CD14-positive monocyte (primary cell): ENCODE results near the gene NMT1. TPM values are rescaled to one million over a fixed set of nuclear protein-coding genes. Genes with fewer than 3 reads are reported as not detected.

Experiments used
- DNase-seq, 3 donors: peaks; one replicate each; pipeline ENCODE4 v3.0.0-alpha.2; 2011 to 2022
- H2AFZ ChIP-seq: 2 replicates; pipeline ENCODE4 v1.6.0; 2012; ENCODE audit warnings: mild to moderate bottlenecking, low read depth, low read length, inconsistent platforms; ENCODE audit not compliant: insufficient read depth, poor library complexity, severe bottlenecking
- H3K27ac ChIP-seq, 2 donors: 1 replicate in 1 of 2; 2 replicates in 1 of 2; pipeline ENCODE4 v1.5.1; 2012 to 2013; ENCODE audit warnings: low read length in 2 of 2, control low read depth in 1 of 2, inconsistent platforms in 1 of 2, low read depth in 1 of 2, mild to moderate bottlenecking in 1 of 2
- H3K27me3 ChIP-seq, 2 donors: one replicate each; pipeline versions ENCODE4 v1.6.0 to v1.6.1; 2011 to 2013; ENCODE audit warnings: low read length in 2 of 2; ENCODE audit not compliant: control insufficient read depth in 2 of 2, insufficient read depth in 2 of 2
- H3K36me3 ChIP-seq, 2 donors: replicated peaks in 1 of 2; 1 replicate in 1 of 2; 2 replicates in 1 of 2; pipeline versions ENCODE4 v1.5.1 to v1.6.1; 2012 to 2013; ENCODE audit warnings: low read length in 2 of 2, control low read depth in 1 of 2, inconsistent platforms in 1 of 2, mild to moderate bottlenecking in 1 of 2; ENCODE audit not compliant: insufficient read depth in 2 of 2, control insufficient read depth in 1 of 2
- H3K4me1 ChIP-seq, 2 donors: 1 replicate in 1 of 2; 2 replicates in 1 of 2; pipeline versions ENCODE4 v1.5.1 to v1.6.1; 2012 to 2013; ENCODE audit warnings: low read length in 2 of 2, control low read depth in 1 of 2, inconsistent platforms in 1 of 2, mild to moderate bottlenecking in 1 of 2, moderate library complexity in 1 of 2; ENCODE audit not compliant: insufficient read depth in 2 of 2, control insufficient read depth in 1 of 2
- H3K4me2 ChIP-seq: replicated peaks from 2 replicates; pipeline ENCODE3; 2012; ENCODE audit warnings: low read length, moderate library complexity, mild to moderate bottlenecking; ENCODE audit not compliant: poor library complexity, severe bottlenecking; ENCODE audit errors: extremely low read depth
- H3K4me3 ChIP-seq, 3 experiments: fragments of 200-600 bp in 1 of 3; sonication (generic) in 1 of 3; replicated peaks in 1 of 3; 1 replicate in 2 of 3; 2 replicates in 1 of 3; pipeline ENCODE4 v1.5.1; 2011 to 2013; ENCODE audit warnings: low read length in 3 of 3, mild to moderate bottlenecking in 3 of 3, control low read depth in 2 of 3, low read depth in 2 of 3, inconsistent platforms in 1 of 3, moderate library complexity in 1 of 3
- H3K79me2 ChIP-seq: 2 replicates; pipeline ENCODE4 v1.6.0; 2012; ENCODE audit warnings: mild to moderate bottlenecking, control low read depth, inconsistent platforms, low read length, moderate library complexity; ENCODE audit not compliant: insufficient read depth
- H3K9ac ChIP-seq: 2 replicates; pipeline ENCODE4 v1.6.0; 2017; ENCODE audit warnings: low read length, mild to moderate bottlenecking; ENCODE audit not compliant: insufficient read depth, poor library complexity, severe bottlenecking
- H3K9me3 ChIP-seq, 2 donors: replicated peaks in 1 of 2; 1 replicate in 1 of 2; 2 replicates in 1 of 2; pipeline versions ENCODE4 v1.5.1 to v1.6.1; 2012 to 2013; ENCODE audit warnings: low read length in 2 of 2, control low read depth in 1 of 2; ENCODE audit not compliant: control insufficient read depth in 1 of 2, insufficient read depth in 1 of 2
- H4K20me1 ChIP-seq: 2 replicates; pipeline ENCODE4 v1.6.0; 2012; ENCODE audit warnings: mild to moderate bottlenecking, low read length, control low read depth, moderate library complexity; ENCODE audit not compliant: insufficient read depth
- H3K27ac Mint-ChIP-seq, 7 donors: one replicate each; pipeline ENCODE4 v1.8.0; 2020; ENCODE audit warnings: mild to moderate bottlenecking in 7 of 7, mixed read lengths in 7 of 7, moderate library complexity in 6 of 7, inconsistent platforms in 2 of 7
- H3K27me3 Mint-ChIP-seq, 3 donors: one replicate each; pipeline ENCODE4 v1.8.0; 2021 to 2022; ENCODE audit warnings: low read depth in 3 of 3, mild to moderate bottlenecking in 3 of 3, mixed read lengths in 3 of 3, moderate library complexity in 3 of 3, inconsistent platforms in 1 of 3
- H3K36me3 Mint-ChIP-seq, 2 donors: one replicate each; pipeline ENCODE4 v1.8.0; 2020; ENCODE audit warnings: mixed read lengths in 2 of 2, inconsistent platforms in 1 of 2, mild to moderate bottlenecking in 1 of 2
- H3K4me1 Mint-ChIP-seq: one replicate; pipeline ENCODE4 v1.8.0; 2020; ENCODE audit warnings: mild to moderate bottlenecking, mixed read lengths
- H3K4me3 Mint-ChIP-seq, 2 donors: one replicate each; pipeline ENCODE4 v1.8.0; 2020; ENCODE audit warnings: mild to moderate bottlenecking in 2 of 2, mixed read lengths in 2 of 2, moderate library complexity in 1 of 2
- H3K9me3 Mint-ChIP-seq, 7 donors: one replicate each; pipeline ENCODE4 v1.8.0; 2020 to 2022; ENCODE audit warnings: mixed read lengths in 7 of 7, mild to moderate bottlenecking in 6 of 7, moderate library complexity in 6 of 7, inconsistent platforms in 2 of 7
- whole genome bisulfite sequencing: methylation state at CpG from one replicate; pipeline ENCODE4 v1.1.5; 2013; ENCODE audit warnings: missing lambda C conversion rate; ENCODE audit not compliant: insufficient coverage; 5-methylcytosine and 5-hydroxymethylcytosine counted together
- intact Hi-C, 2 donors: fragments of 100-400 bp; cut with micrococcal nuclease; formaldehyde crosslinking; loops; one replicate each; pipeline versions ENCODE4 v1.15.0 to v1.15.1; 2023
- polyA plus RNA-seq, 3 donors: library from polyadenylated mRNA; depleted of rRNA in 1 of 3; unstranded in 2 of 3; stranded (reverse) in 1 of 3; fragments of 300-500 nt in 2 of 3; fragments of >200 nt in 1 of 3; fragmentation: Illumina TruSeq in 2 of 3; gene quantifications; 1 replicate in 2 of 3; 2 replicates in 1 of 3; pipeline ENCODE4 v1.2.3, GENCODE V29; 2012 to 2021
- TF ChIP-seq, protein P1 (sequence below): fragments of 200-600 bp; IDR thresholded peaks from one replicate; pipeline ENCODE4 v1.8.0; 2022; ENCODE audit warnings: antibody characterized with exemption, mild to moderate bottlenecking

NMT1 gene
- polyA plus RNA-seq, 3 donors, result 27.2 to 50.2 (median 45.1) TPM

- Histone ChIP-seq H3K27ac (no peak overlapping the region), H3K4me2 (no peak overlapping the region), H4K20me1 (no peaks in the 10 kb centered on the region), H3K27me3 (no peaks in the 10 kb centered on the region), H3K4me1 (peaks cover 16 to 21% of the 10 kb centered on the region in 2 donors), H3K9me3 (no peaks in the 10 kb centered on the region), H3K4me3 (no peak overlapping the region), H3K36me3 (no peaks in the 10 kb centered on the region), H3K9ac (no peak overlapping the region), H2AFZ (no peak overlapping the region), H3K79me2 (peaks cover 39% of the 10 kb centered on the region)
- TF ChIP-seq, protein P1, sequence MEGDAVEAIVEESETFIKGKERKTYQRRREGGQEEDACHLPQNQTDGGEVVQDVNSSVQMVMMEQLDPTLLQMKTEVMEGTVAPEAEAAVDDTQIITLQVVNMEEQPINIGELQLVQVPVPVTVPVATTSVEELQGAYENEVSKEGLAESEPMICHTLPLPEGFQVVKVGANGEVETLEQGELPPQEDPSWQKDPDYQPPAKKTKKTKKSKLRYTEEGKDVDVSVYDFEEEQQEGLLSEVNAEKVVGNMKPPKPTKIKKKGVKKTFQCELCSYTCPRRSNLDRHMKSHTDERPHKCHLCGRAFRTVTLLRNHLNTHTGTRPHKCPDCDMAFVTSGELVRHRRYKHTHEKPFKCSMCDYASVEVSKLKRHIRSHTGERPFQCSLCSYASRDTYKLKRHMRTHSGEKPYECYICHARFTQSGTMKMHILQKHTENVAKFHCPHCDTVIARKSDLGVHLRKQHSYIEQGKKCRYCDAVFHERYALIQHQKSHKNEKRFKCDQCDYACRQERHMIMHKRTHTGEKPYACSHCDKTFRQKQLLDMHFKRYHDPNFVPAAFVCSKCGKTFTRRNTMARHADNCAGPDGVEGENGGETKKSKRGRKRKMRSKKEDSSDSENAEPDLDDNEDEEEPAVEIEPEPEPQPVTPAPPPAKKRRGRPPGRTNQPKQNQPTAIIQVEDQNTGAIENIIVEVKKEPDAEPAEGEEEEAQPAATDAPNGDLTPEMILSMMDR, result peak; percentile 30
- Mint-ChIP-seq H3K27ac (no peak overlapping the region), H3K27me3 (peaks cover 0 to 2% (median 2%) of the 10 kb centered on the region in 3 donors), H3K4me3 (no peak overlapping the region), H3K4me1 (peaks cover 23% of the 10 kb centered on the region), H3K36me3 (peaks cover 2 to 11% of the 10 kb centered on the region in 2 donors), H3K9me3 (no peaks in the 10 kb centered on the region)
- no peak for DNase-seq
- 92% methylated on average over 2 of the region's 8 CpGs for WGBS
- intact Hi-C loops, result no loop called here
Observed at GRCh38 chr17:45048795-45049563, 12.1 kb upstream of the NMT1 start.

GRCh38 chr17:45050481-45051059, 10.5 kb upstream of the NMT1 start:
- Histone ChIP-seq H3K9ac (peak overlapping the region; percentile 56), H3K79me2 (peaks cover 42% of the 10 kb centered on the region), H3K4me2 (peak overlapping the region; percentile 75), H3K4me3 (peak overlapping the region; percentile 45 to 74 (median 50)), H3K27me3 (no peaks in the 10 kb centered on the region), H3K27ac (peak overlapping the region; percentile 43 to 79), H2AFZ (peak overlapping the region; percentile 81), H3K36me3 (no peaks in the 10 kb centered on the region), H4K20me1 (no peaks in the 10 kb centered on the region), H3K9me3 (no peaks in the 10 kb centered on the region), H3K4me1 (peaks cover 16 to 21% of the 10 kb centered on the region in 2 donors)
- Mint-ChIP-seq H3K36me3 (peaks cover 5 to 8% of the 10 kb centered on the region in 2 donors), H3K4me1 (peaks cover 25% of the 10 kb centered on the region), H3K27me3 (peaks cover 0 to 2% (median 2%) of the 10 kb centered on the region in 3 donors), H3K9me3 (no peaks in the 10 kb centered on the region), H3K4me3 (peak overlapping the region; percentile 77 to 88), H3K27ac (peak overlapping the region; percentile 83 to 91 (median 90))
- TF ChIP-seq, protein P1, result no peak
- WGBS, result no CpG with 5 or more reads among the region's 14 CpGs
- intact Hi-C loops, result loop anchor here in 1 of 2 donors (10.0 kb wide), 1 partner anchor 156 kb away; the partner anchor contains the start of gene EFTUD2
- DNase-seq, result no peak
